WTC11 (cell line): ENCODE measurements around the gene PGM2. TPM values are rescaled to one million over a fixed set of nuclear protein-coding genes. Genes with fewer than 3 reads are reported as not detected.
"Not testable (repeated sequence)": the region's sequence is repeated elsewhere in the genome, so short reads cannot be mapped to it uniquely, and the experiment has no call there.

Experiments
- ATAC-seq: fragments of 200-7000 bp; cut with Tn5 transposase; 2 replicates; pipeline ENCODE4 v1.10.0; 2021; ENCODE audit warnings: mild to moderate bottlenecking, moderate library complexity
- CTCF ChIA-PET: fragments of 300-600 bp; sonication (Branson Sonifier 250); formaldehyde crosslinking; loops from one replicate; lab custom pipeline; 2021; ENCODE audit warnings: antibody characterized with exemption; lab: Charles Lee
- POLR2A ChIA-PET: fragments of 350-600 bp; sonication (Branson Sonifier 250); formaldehyde crosslinking; loops from one replicate; lab custom pipeline; 2021; ENCODE audit warnings: antibody characterized with exemption; lab: Charles Lee
- DNase-seq: peaks from one replicate; pipeline ENCODE4 v3.0.0; 2021; ENCODE audit warnings: low spot score
- H3K27ac Mint-ChIP-seq: 2 replicates; pipeline ENCODE4 v1.8.0; 2021; ENCODE audit warnings: mixed read lengths
- H3K27me3 Mint-ChIP-seq: 2 replicates; pipeline ENCODE4 v1.8.0; 2021; ENCODE audit warnings: low read depth, mild to moderate bottlenecking, moderate library complexity, mixed read lengths
- H3K36me3 Mint-ChIP-seq: 2 replicates; pipeline ENCODE4 v1.8.0; 2021; ENCODE audit warnings: mixed read lengths
- H3K4me1 Mint-ChIP-seq: 2 replicates; pipeline ENCODE4 v1.8.0; 2022; ENCODE audit warnings: mixed read lengths
- H3K4me3 Mint-ChIP-seq: 2 replicates; pipeline ENCODE4 v1.8.0; 2021; ENCODE audit warnings: mild to moderate bottlenecking, moderate library complexity, mixed read lengths
- H3K9me3 Mint-ChIP-seq: 2 replicates; pipeline ENCODE4 v1.8.0; 2021; ENCODE audit warnings: mixed read lengths
- ATF1 ChIP-seq: sonication (generic); formaldehyde crosslinking; IDR thresholded peaks from 2 replicates; pipeline ENCODE4 v1.8.1; 2023; ENCODE audit warnings: mild to moderate bottlenecking, moderate library complexity, missing genetic modification reagents
- ATF3 ChIP-seq: sonication (generic); formaldehyde crosslinking; conservative IDR thresholded peaks from 2 replicates; pipeline ENCODE4 v1.8.1; 2022; ENCODE audit warnings: mild to moderate bottlenecking, missing genetic modification reagents
- CBFB ChIP-seq: sonication (generic); formaldehyde crosslinking; IDR thresholded peaks from 2 replicates; pipeline ENCODE4 v1.8.1; 2022; ENCODE audit warnings: mild to moderate bottlenecking, low read depth, missing genetic modification reagents
- CDX4 ChIP-seq: fragments of 250-450 bp; sonication (Bioruptor Pico); IDR thresholded peaks from 2 replicates; pipeline ENCODE4 v1.9.0; 2021; ENCODE audit warnings: moderate library complexity, mild to moderate bottlenecking, inconsistent platforms, borderline replicate concordance
- CREB1 ChIP-seq: sonication (generic); formaldehyde crosslinking; IDR thresholded peaks from 2 replicates; pipeline ENCODE4 v1.8.0; 2023; ENCODE audit warnings: mild to moderate bottlenecking, missing genetic modification reagents
- E2F1 ChIP-seq: sonication (generic); formaldehyde crosslinking; IDR thresholded peaks from 2 replicates; pipeline ENCODE4 v1.8.0; 2022; ENCODE audit warnings: mild to moderate bottlenecking, missing genetic modification reagents
- FOXJ3 ChIP-seq: sonication (generic); formaldehyde crosslinking; IDR thresholded peaks from 2 replicates; pipeline ENCODE4 v1.9.0; 2021; ENCODE audit warnings: missing genetic modification reagents, mild to moderate bottlenecking, borderline replicate concordance
- FOXP1 ChIP-seq: sonication (generic); formaldehyde crosslinking; IDR thresholded peaks from 2 replicates; pipeline ENCODE4 v1.8.0; 2022; ENCODE audit warnings: missing genetic modification reagents, mild to moderate bottlenecking, moderate library complexity, borderline replicate concordance
- GABPB1 ChIP-seq: sonication (generic); formaldehyde crosslinking; IDR thresholded peaks from 2 replicates; pipeline ENCODE4 v1.8.1; 2023; ENCODE audit warnings: mild to moderate bottlenecking, missing genetic modification reagents
- IRF1 ChIP-seq: sonication (generic); formaldehyde crosslinking; IDR thresholded peaks from 2 replicates; pipeline ENCODE4 v1.8.0; 2023; ENCODE audit warnings: missing genetic modification reagents
- IRF2 ChIP-seq: sonication (generic); formaldehyde crosslinking; IDR thresholded peaks from 2 replicates; pipeline ENCODE4 v1.8.0; 2022; ENCODE audit warnings: low read depth, missing genetic modification reagents, borderline replicate concordance
- JAZF1 ChIP-seq: fragments of 250-450 bp; sonication (Bioruptor Pico); IDR thresholded peaks from 2 replicates; pipeline ENCODE4 v1.9.0; 2021; ENCODE audit warnings: moderate library complexity, mild to moderate bottlenecking, inconsistent platforms
- MAX ChIP-seq: sonication (generic); formaldehyde crosslinking; IDR thresholded peaks from 2 replicates; pipeline ENCODE4 v1.8.0; 2022; ENCODE audit warnings: mild to moderate bottlenecking, missing genetic modification reagents
- MXD4 ChIP-seq: fragments of 250-450 bp; sonication (Bioruptor Pico); IDR thresholded peaks from 2 replicates; pipeline ENCODE4 v1.8.0; 2021; ENCODE audit warnings: mild to moderate bottlenecking, moderate library complexity, borderline replicate concordance
- MYBL2 ChIP-seq: sonication (generic); formaldehyde crosslinking; IDR thresholded peaks from 2 replicates; pipeline ENCODE4 v1.8.1; 2023; ENCODE audit warnings: mild to moderate bottlenecking, moderate library complexity, missing genetic modification reagents
- SMAD3 ChIP-seq: sonication (generic); formaldehyde crosslinking; IDR thresholded peaks from 2 replicates; pipeline ENCODE4 v1.8.0; 2022; ENCODE audit warnings: missing genetic modification reagents, mild to moderate bottlenecking, borderline replicate concordance
- TEAD4 ChIP-seq: sonication (generic); formaldehyde crosslinking; IDR thresholded peaks from 2 replicates; pipeline ENCODE4 v1.8.0; 2022; ENCODE audit warnings: mild to moderate bottlenecking, missing genetic modification reagents
- TP53 ChIP-seq: sonication (generic); formaldehyde crosslinking; IDR thresholded peaks from 2 replicates; pipeline ENCODE4 v1.8.1; 2023; ENCODE audit warnings: mild to moderate bottlenecking, missing genetic modification reagents
- USF1 ChIP-seq: sonication (generic); formaldehyde crosslinking; IDR thresholded peaks from 2 replicates; pipeline ENCODE4 v1.8.0; 2022; ENCODE audit warnings: mild to moderate bottlenecking, missing genetic modification reagents
- ZNF219 ChIP-seq: sonication (generic); formaldehyde crosslinking; IDR thresholded peaks from 2 replicates; pipeline ENCODE4 v1.8.0; 2023; ENCODE audit warnings: missing genetic modification reagents, mild to moderate bottlenecking, borderline replicate concordance
- ZNF317 ChIP-seq: sonication (generic); formaldehyde crosslinking; IDR thresholded peaks from 2 replicates; pipeline ENCODE4 v1.8.1; 2023; ENCODE audit warnings: low read depth, mild to moderate bottlenecking, moderate library complexity, missing genetic modification reagents, borderline replicate concordance
- ZNF416 ChIP-seq: fragments of 250-450 bp; sonication (Bioruptor Pico); IDR thresholded peaks from 2 replicates; pipeline ENCODE4 v1.9.0; 2021; ENCODE audit warnings: mild to moderate bottlenecking, inconsistent platforms
- total RNA-seq: library from RNA; stranded (reverse); gene quantifications from 3 replicates; pipeline ENCODE4 v1.2.3, GENCODE V29; 2021

Gene PGM2
- total RNA-seq, 1 experiment from 2014 or later = 31.4 TPM

- Mint-ChIP-seq H3K36me3 (peaks cover 5% of the 10 kb centered on the region), H3K4me1 (peaks cover 8% of the 10 kb centered on the region), H3K27ac (no peak overlapping the region), H3K4me3 (no peak overlapping the region), H3K9me3 (peaks cover 6% of the 10 kb centered on the region), H3K27me3 (peaks cover 5% of the 10 kb centered on the region)
- TF ChIP-seq TP53 (CRISPR knock-in tag) (no peak), IRF1 (CRISPR knock-in tag) (no peak), JAZF1 (CRISPR knock-in tag) (no peak), ZNF219 (CRISPR knock-in tag) (no peak), CREB1 (CRISPR knock-in tag) (no peak), ATF1 (CRISPR knock-in tag) (no peak), MAX (CRISPR knock-in tag) (no peak), USF1 (CRISPR knock-in tag) (no peak)
- no peak for DNase-seq
- CTCF ChIA-PET = no interaction called here
- POLR2A ChIA-PET = interaction anchor here (0.7 kb wide), 1 partner anchor 174 kb away, joined by 3 read pairs; no protein-coding TSS in a partner anchor
- ATAC-seq = no peak
Observed at GRCh38 chr4:37821953-37822605, 4.4 kb upstream of the PGM2 start.

GRCh38 chr4:37825501-37825900, 985 bp upstream of the PGM2 start:
- peaks cover 13% of the 10 kb centered on the region for H3K27me3 Mint-ChIP-seq
- not testable (repeated sequence) for H3K36me3 Mint-ChIP-seq, DNase-seq, ATAC-seq, H3K27ac Mint-ChIP-seq, H3K9me3 Mint-ChIP-seq
- POLR2A ChIA-PET = interaction anchor here (0.6 to 0.7 kb wide), 2 partner anchors 9 to 48 kb away, joined by 3 to 5 read pairs; no protein-coding TSS in a partner anchor
- peak overlapping the region; percentile 78 for H3K4me3 Mint-ChIP-seq
- peaks cover 20% of the 10 kb centered on the region for H3K4me1 Mint-ChIP-seq
- CTCF ChIA-PET = interaction anchor here (0.9 to 2.8 kb wide), 6 partner anchors 22 to 372 kb away, joined by 3 to 12 read pairs (median 6); a partner anchor contains a TSS

GRCh38 chr4:37825968-37826294, 555 bp upstream of the PGM2 start:
- ChIA-PET CTCF (interaction anchor here (0.9 to 2.8 kb wide), 10 partner anchors 22 to 757 kb away, joined by 3 to 12 read pairs (median 4); a partner anchor contains a TSS), POLR2A (interaction anchor here (1.3 kb wide), 1 partner anchor 24 kb away, joined by 5 read pairs; no protein-coding TSS in a partner anchor)
- ATAC-seq (peak; percentile 6), DNase-seq (no peak)
- peaks cover 20% of the 10 kb centered on the region for H3K4me1 Mint-ChIP-seq
- TF ChIP-seq TEAD4 (CRISPR knock-in tag) (no peak), SMAD3 (CRISPR knock-in tag) (no peak), E2F1 (CRISPR knock-in tag) (no peak)
- H3K4me3 Mint-ChIP-seq = peak overlapping the region; percentile 78
- peaks cover 12% of the 10 kb centered on the region for H3K36me3 Mint-ChIP-seq
- H3K9me3 Mint-ChIP-seq = no peaks in the 10 kb centered on the region
- H3K27ac Mint-ChIP-seq = peak overlapping the region; percentile 67
- peaks cover 13% of the 10 kb centered on the region for H3K27me3 Mint-ChIP-seq

- Mint-ChIP-seq H3K4me3 (peak overlapping the region; percentile 78), H3K9me3 (no peaks in the 10 kb centered on the region), H3K4me1 (peaks cover 20% of the 10 kb centered on the region), H3K36me3 (peaks cover 19% of the 10 kb centered on the region), H3K27ac (no peak overlapping the region), H3K27me3 (peaks cover 13% of the 10 kb centered on the region)
- ATAC-seq (peak; percentile 57), DNase-seq (no peak)
- CTCF ChIA-PET = interaction anchor here (0.5 to 2.8 kb wide), 8 partner anchors 11 to 759 kb away, joined by 3 to 12 read pairs (median 4); no protein-coding TSS in a partner anchor
- POLR2A ChIA-PET = interaction anchor here (1.3 kb wide), 1 partner anchor 25 kb away, joined by 5 read pairs; no protein-coding TSS in a partner anchor
- TF ChIP-seq IRF2 (CRISPR knock-in tag) (no peak), ATF3 (CRISPR knock-in tag) (0 out of 2 replicates have a peak, but pooled peaks have one; percentile 2), ZNF317 (CRISPR knock-in tag) (peak; percentile 92), MYBL2 (CRISPR knock-in tag) (0 out of 2 replicates have a peak, but pooled peaks have one; percentile 3), FOXP1 (CRISPR knock-in tag) (no peak), ZNF416 (CRISPR knock-in tag) (no peak), CDX4 (CRISPR knock-in tag) (no peak), MAX (CRISPR knock-in tag) (peak; percentile 6; the same call in 1 of the 2 replicates), GABPB1 (peak; percentile 5; the same call in 1 of the 2 replicates), CBFB (no peak), ZNF219 (CRISPR knock-in tag) (no peak), SMAD3 (CRISPR knock-in tag) (no peak), FOXJ3 (CRISPR knock-in tag) (no peak), MXD4 (CRISPR knock-in tag) (no peak)
Observed at GRCh38 chr4:37827030-37827685, 672 bp downstream of the PGM2 start.
